IgD-negative memory B cell (primary cell): ENCODE measurements around the gene NIF3L1. TPM values are rescaled to one million over a fixed set of nuclear protein-coding genes. Genes with fewer than 3 reads are reported as not detected.

ENCODE experiments used
- H3K27ac Mint-ChIP-seq, 3 donors: one replicate each; pipeline ENCODE4 v1.8.0; 2020 to 2022; ENCODE audit warnings: mild to moderate bottlenecking in 3 of 3, mixed read lengths in 3 of 3, moderate library complexity in 1 of 3
- H3K27me3 Mint-ChIP-seq: one replicate; pipeline ENCODE4 v1.8.0; 2021; ENCODE audit warnings: mixed read lengths
- H3K36me3 Mint-ChIP-seq: one replicate; pipeline ENCODE4 v1.8.0; 2020; ENCODE audit warnings: mild to moderate bottlenecking, mixed read lengths
- H3K4me1 Mint-ChIP-seq, 3 donors: one replicate each; pipeline ENCODE4 v1.8.0; 2020 to 2022; ENCODE audit warnings: mixed read lengths in 3 of 3, mild to moderate bottlenecking in 1 of 3
- H3K4me3 Mint-ChIP-seq, 4 donors: one replicate each; pipeline ENCODE4 v1.8.0; 2020 to 2022; ENCODE audit warnings: mild to moderate bottlenecking in 4 of 4, mixed read lengths in 4 of 4, moderate library complexity in 3 of 4
- H3K9me3 Mint-ChIP-seq, 3 donors: one replicate each; pipeline ENCODE4 v1.8.0; 2020 to 2021; ENCODE audit warnings: mixed read lengths in 3 of 3, mild to moderate bottlenecking in 1 of 3
- polyA plus RNA-seq: library from polyadenylated mRNA; unstranded; fragments of 300-500 nt; fragmentation: Illumina TruSeq; gene quantifications from one replicate; pipeline ENCODE4 v1.2.3, GENCODE V29; 2021

Gene NIF3L1, protein sequence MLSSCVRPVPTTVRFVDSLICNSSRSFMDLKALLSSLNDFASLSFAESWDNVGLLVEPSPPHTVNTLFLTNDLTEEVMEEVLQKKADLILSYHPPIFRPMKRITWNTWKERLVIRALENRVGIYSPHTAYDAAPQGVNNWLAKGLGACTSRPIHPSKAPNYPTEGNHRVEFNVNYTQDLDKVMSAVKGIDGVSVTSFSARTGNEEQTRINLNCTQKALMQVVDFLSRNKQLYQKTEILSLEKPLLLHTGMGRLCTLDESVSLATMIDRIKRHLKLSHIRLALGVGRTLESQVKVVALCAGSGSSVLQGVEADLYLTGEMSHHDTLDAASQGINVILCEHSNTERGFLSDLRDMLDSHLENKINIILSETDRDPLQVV
- polyA plus RNA-seq: 16.4 TPM

- Mint-ChIP-seq H3K4me3 (peak within 1 kb of the TSS; percentile 92 to 98 (median 96)), H3K9me3 (no peaks in the 10 kb centered on the region), H3K36me3 (peaks cover 7% of the 10 kb centered on the region), H3K27ac (peak within 1 kb of the TSS; percentile 98 to 99 (median 98)), H3K27me3 (no peaks in the 10 kb centered on the region), H3K4me1 (peaks cover 19 to 29% (median 25%) of the 10 kb centered on the region in 3 donors)
These were observed at the start of gene NIF3L1, which contains the start of gene PPIL3 for GRCh38 chr2:200888704-200889625. NIF3L1 (plus strand) TSS chr2:200889371; CDS start chr2:200891944, 2,573 bp downstream. PPIL3 (minus strand) TSS chr2:200889077; CDS start chr2:200887615, 1,462 bp downstream.

DNA sequence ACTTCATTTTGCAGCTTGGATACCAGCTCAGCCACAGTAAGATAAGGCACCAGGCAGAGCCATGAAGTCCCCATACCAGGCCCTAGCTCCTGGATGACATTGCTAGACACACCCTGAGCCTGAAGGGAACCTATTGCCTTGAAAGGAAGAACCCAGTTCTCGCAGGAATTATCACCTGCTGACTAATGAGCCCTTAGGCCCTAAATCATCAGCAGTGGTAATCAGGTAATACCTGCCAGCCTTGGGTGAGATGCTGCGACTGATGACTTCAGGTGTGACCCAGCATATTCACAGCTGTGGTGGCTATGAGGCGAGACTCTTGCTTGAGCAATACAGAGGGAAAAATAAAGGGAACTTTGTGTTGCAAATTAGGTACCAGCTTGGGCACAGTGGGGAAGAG, 49.7 kb upstream of the NIF3L1 start:
- Mint-ChIP-seq H3K27ac (no peak overlapping the region), H3K27me3 (no peaks in the 10 kb centered on the region), H3K36me3 (peaks cover 7% of the 10 kb centered on the region), H3K9me3 (peaks cover 2 to 14% (median 9%) of the 10 kb centered on the region in 3 donors), H3K4me3 (no peak overlapping the region), H3K4me1 (peaks cover 0 to 2% (median 0%) of the 10 kb centered on the region in 3 donors)

DNA sequence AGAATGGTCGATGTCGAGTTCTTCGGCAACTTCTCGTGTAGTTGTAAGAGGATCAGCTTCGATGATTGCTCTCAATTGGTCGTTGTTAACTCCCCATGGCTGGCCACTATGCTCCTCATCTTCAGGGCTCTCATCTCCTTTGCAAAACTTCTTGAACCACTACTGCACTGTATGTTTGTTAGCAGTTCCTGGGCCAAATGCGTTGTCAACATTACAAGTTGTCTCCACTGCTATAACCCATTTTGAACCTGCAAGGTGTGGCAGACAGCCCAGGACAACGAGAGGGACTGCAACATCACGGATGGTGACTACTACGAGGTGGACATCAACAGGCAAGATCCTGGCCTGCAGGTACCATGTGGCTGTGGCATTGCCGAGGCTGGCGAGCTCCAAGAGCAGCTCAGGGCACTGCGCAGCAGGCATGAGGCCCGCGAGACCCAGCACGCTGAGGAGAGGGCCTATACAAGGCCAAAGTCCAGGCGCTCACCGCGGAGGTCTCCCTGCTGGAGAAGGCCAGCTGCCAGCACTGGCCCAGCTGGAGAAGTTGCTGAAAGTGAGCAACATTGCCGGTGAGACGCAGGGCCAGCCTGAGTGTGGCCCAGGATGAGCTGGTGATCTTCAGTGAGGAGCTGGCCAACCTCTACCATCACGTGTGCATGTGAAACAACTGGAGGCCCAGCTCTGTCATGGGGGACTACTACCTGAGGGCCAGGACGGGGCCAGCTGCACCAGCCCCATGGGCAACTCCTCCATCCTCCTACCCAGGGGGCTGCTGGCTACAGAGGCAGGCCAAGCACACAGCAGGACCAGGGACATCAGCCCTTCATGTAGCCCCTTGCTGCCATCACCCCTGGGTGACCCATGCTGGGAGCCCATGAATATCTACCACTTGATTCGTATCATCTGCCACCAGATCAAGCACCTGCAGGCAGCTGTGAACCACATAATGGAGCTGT, 44.9 kb upstream of the NIF3L1 start:
- no peaks in the 10 kb centered on the region for H3K4me1 Mint-ChIP-seq
- no peak overlapping the region for H3K27ac Mint-ChIP-seq
- H3K27me3 Mint-ChIP-seq: no peaks in the 10 kb centered on the region
- H3K4me3 Mint-ChIP-seq: no peak overlapping the region
- H3K9me3 Mint-ChIP-seq: no peaks in the 10 kb centered on the region
- peaks cover 2% of the 10 kb centered on the region for H3K36me3 Mint-ChIP-seq

DNA sequence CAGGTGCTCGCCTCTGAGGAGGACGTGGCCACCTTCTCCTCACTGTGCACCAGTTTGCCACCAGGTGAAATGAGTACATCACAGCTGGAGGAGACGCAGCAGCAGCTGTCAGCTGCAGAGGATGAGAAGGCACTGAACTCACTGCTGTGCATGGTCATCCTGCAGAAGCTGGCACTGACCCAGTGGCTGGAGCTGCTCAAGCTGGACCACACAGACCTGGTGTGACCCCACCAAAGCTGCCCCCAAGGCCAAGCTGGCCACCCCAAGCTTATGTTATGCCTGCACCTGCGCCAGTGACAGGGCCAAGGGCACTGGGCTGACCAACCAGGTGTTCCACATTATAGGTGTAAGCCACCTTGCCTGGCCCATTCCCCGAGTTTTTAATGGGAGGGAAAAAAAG, 44.0 kb upstream of the NIF3L1 start:
- no peak overlapping the region for H3K4me3 Mint-ChIP-seq
- no peak overlapping the region for H3K27ac Mint-ChIP-seq
- peaks cover 2% of the 10 kb centered on the region for H3K36me3 Mint-ChIP-seq
- no peaks in the 10 kb centered on the region for H3K9me3 Mint-ChIP-seq
- H3K4me1 Mint-ChIP-seq: no peaks in the 10 kb centered on the region
- H3K27me3 Mint-ChIP-seq: no peaks in the 10 kb centered on the region

- no peaks in the 10 kb centered on the region for H3K4me1 Mint-ChIP-seq
- H3K4me3 Mint-ChIP-seq: no peak overlapping the region
- no peak overlapping the region for H3K27ac Mint-ChIP-seq
These were observed 43.4 kb upstream of the NIF3L1 start for GRCh38 chr2:200845669-200846325.

DNA sequence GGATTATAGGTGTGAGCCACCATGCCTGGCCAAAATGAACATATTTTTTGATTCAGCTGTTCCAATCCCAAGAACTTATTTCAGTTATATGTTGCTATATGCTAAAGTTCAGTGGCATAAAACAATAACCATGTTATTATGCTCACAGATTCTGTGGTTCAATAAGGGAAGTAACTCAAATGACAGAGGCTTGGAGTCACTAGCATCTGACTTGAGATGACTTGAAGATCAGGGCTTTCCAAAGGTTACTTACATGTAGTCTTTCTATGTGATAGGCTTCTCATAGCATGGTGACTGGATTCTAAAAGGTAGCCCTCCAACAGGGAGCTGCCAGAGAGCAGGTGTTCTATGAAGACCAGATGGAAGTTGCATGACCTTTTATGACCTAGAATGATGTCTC, 41.9 kb upstream of the NIF3L1 start:
- no peaks in the 10 kb centered on the region for H3K9me3 Mint-ChIP-seq
- H3K36me3 Mint-ChIP-seq: peaks cover under 1% of the 10 kb centered on the region
- peak overlapping the region in 2 of 3 donors; percentile 40 to 87 for H3K27ac Mint-ChIP-seq
- H3K4me3 Mint-ChIP-seq: no peak overlapping the region
- H3K4me1 Mint-ChIP-seq: peaks cover 0 to 3% (median 0%) of the 10 kb centered on the region in 3 donors
- no peaks in the 10 kb centered on the region for H3K27me3 Mint-ChIP-seq

More at GRCh38 chr2:200845669-200846325, 43.4 kb upstream of the NIF3L1 start:
- Mint-ChIP-seq H3K36me3 (peaks cover 2% of the 10 kb centered on the region), H3K27me3 (no peaks in the 10 kb centered on the region), H3K9me3 (no peaks in the 10 kb centered on the region)

DNA sequence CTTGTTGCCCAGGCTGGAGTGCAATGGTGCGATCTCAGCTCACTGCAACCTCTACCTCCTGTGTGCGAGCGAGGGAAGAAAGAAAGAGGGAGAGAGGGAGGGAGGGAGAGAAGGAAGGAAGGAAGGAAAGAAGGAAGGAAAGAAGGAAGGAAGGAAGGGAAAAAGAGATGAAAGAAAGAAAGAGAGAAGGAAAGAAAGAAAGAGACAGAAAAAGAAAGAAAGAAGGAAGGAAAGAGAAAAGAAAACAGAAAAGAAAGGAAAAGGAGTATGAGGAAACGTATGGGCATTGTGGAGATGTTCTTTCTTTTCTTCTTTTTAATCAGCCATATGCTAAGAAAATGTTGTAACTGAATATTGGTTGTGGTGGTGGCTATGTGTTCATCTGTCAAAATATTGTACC, 41.2 kb upstream of the NIF3L1 start:
- no peak overlapping the region for H3K4me3 Mint-ChIP-seq
- peaks cover 0 to 3% (median 0%) of the 10 kb centered on the region in 3 donors for H3K4me1 Mint-ChIP-seq
- H3K9me3 Mint-ChIP-seq: no peaks in the 10 kb centered on the region
- H3K27me3 Mint-ChIP-seq: no peaks in the 10 kb centered on the region
- peak overlapping the region in 2 of 3 donors; percentile 75 to 87 for H3K27ac Mint-ChIP-seq
- peaks cover 2% of the 10 kb centered on the region for H3K36me3 Mint-ChIP-seq

DNA sequence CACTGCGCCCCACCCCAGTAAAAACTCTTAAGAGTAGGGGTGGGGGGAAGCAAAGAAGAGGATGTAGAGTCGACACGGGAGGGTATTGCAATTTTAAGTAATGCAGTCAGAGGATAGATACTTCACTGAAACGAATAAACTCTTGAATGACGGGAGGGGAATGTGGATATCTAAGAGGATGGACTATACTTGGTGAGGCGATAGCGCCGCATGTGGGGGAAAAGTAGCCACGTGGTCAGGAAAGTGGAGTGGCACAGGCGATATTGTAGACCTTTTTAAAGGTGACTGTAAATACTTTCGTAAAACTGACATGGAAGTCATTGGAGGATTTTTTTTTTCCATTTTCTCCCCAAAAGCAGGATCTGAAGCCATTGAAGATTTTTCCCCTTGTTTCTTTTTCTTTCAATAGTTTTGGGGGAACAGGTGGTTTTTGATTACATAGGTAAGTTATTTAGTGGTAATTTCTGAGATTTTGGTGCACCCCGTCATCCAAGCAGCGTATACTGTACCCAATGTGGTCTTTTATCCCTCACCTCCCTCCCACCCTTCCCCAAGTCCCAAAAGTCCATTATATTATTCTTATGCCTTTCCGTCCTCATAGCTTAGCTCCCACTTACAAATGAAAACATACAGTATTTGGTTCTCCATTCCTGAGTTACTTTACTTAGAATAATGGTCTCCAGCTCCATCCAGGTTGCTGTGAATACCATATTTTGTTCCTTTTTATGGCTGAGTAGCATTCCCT, 38.5 kb upstream of the NIF3L1 start:
- H3K27ac Mint-ChIP-seq: peak overlapping the region; percentile 14 to 83 (median 60)
- no peaks in the 10 kb centered on the region for H3K9me3 Mint-ChIP-seq
- peaks cover 5% of the 10 kb centered on the region for H3K36me3 Mint-ChIP-seq
- H3K4me3 Mint-ChIP-seq: no peak overlapping the region
- peaks cover 0 to 3% (median 1%) of the 10 kb centered on the region in 3 donors for H3K4me1 Mint-ChIP-seq
- no peaks in the 10 kb centered on the region for H3K27me3 Mint-ChIP-seq

- H3K27me3 Mint-ChIP-seq: no peaks in the 10 kb centered on the region
- no peaks in the 10 kb centered on the region for H3K9me3 Mint-ChIP-seq
- H3K36me3 Mint-ChIP-seq: peaks cover 9% of the 10 kb centered on the region
- H3K4me3 Mint-ChIP-seq: no peak overlapping the region
- peaks cover 0 to 4% (median 3%) of the 10 kb centered on the region in 3 donors for H3K4me1 Mint-ChIP-seq
- H3K27ac Mint-ChIP-seq: peak overlapping the region in 2 of 3 donors; percentile 76 to 83
These were observed 37.5 kb upstream of the NIF3L1 start for GRCh38 chr2:200851398-200852248.

DNA sequence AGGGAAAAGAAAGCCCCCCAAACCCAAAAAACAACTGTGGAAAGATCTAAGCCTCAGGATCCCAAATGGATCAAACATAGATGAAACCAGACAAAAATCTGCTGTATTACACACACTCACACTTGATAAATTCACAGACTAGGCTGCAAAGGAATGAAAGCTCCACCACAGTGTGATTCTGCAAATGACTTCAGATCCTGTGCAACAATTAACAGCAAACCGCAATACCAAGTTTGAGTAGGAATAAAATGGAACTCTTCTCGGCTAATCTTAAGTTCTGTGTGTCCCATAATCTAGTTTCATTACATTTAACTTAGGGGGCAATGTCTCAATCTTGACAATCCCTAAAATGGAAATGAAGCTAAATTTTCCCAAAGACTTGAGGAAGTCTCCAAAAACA, 36.6 kb upstream of the NIF3L1 start:
- Mint-ChIP-seq H3K9me3 (no peaks in the 10 kb centered on the region), H3K36me3 (peaks cover 9% of the 10 kb centered on the region), H3K4me1 (peaks cover 0 to 4% (median 3%) of the 10 kb centered on the region in 3 donors), H3K27ac (peak overlapping the region; percentile 39 to 76 (median 65)), H3K27me3 (no peaks in the 10 kb centered on the region), H3K4me3 (no peak overlapping the region)

DNA sequence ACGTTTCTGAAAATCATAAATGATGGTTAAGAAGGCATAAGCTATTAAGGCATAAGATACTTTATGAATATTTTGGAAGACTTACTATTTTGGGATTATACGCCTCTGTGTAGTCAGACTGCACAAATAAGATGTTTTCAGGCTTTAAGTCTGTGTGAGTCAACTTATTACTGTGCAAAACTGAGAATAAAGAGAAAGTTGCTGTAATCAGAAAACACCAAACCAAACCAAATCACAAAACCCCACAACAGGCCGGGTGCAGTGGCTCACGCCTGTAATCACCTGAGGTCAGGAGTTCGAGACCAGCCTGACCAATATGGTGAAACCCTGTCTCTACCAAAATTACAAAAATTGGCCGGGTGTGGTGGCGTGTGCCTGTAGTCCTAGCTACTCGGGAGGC, 32.4 kb upstream of the NIF3L1 start:
- Mint-ChIP-seq H3K4me1 (peaks cover 19 to 32% (median 28%) of the 10 kb centered on the region in 3 donors), H3K9me3 (no peaks in the 10 kb centered on the region), H3K27ac (peak overlapping the region in 2 of 3 donors; percentile 43 to 59), H3K27me3 (no peaks in the 10 kb centered on the region), H3K4me3 (peak overlapping the region in 2 of 4 donors; percentile 35 to 43), H3K36me3 (peaks cover 22% of the 10 kb centered on the region)

GRCh38 chr2:200860092-200860795, 28.9 kb upstream of the NIF3L1 start:
- Mint-ChIP-seq H3K4me3 (peak overlapping the region; percentile 34 to 92 (median 55)), H3K9me3 (no peaks in the 10 kb centered on the region), H3K36me3 (peaks cover 21% of the 10 kb centered on the region), H3K4me1 (peaks cover 36 to 41% (median 36%) of the 10 kb centered on the region in 3 donors), H3K27ac (peak overlapping the region; percentile 0 to 80 (median 27)), H3K27me3 (no peaks in the 10 kb centered on the region)
